ENCODE data around the gene CAPN14. TPM values are rescaled to one million over a fixed set of nuclear protein-coding genes. Genes with fewer than 3 reads are reported as not detected.

The CAPN14 gene
- total RNA-seq, 2 experiments from 2014 or later = 0.20 to 0.30 TPM

DNA sequence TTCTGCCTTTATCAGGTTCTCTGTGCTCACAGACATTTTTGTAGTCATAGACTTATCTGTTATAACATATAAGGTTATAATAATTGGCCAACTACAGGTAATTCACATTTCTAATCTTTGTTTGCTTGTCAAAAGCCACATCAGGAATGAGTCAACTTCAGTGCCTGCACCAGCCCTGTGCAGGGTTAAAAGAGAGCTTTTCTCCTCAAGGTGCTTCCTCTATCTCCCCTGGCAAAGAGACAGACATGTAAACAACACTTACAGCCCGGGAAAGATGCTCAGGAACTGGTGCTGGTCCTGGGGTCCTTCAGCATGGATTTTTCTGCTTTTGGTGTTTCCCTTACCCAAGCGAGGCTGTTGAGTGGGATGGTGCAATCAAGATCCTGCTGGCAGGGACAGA, 9.0 kb upstream of the CAPN14 start:
- intact Hi-C loops (cut with DNase I, micrococcal nuclease) = no loop called here
- no peaks in the 10 kb centered on the region for H3K36me3 Mint-ChIP-seq (ENCODE audit: low read depth)
- CTCF ChIA-PET = no interaction called here
- no peaks in the 10 kb centered on the region for H3K9me3 Mint-ChIP-seq
- H3K4me1 ChIP-seq (ENCODE audit: insufficient read depth, low read length) = no peaks in the 10 kb centered on the region
- H3K36me3 ChIP-seq (ENCODE audit: insufficient read depth, low read length) = no peaks in the 10 kb centered on the region
- TF ChIP-seq, protein P1, sequence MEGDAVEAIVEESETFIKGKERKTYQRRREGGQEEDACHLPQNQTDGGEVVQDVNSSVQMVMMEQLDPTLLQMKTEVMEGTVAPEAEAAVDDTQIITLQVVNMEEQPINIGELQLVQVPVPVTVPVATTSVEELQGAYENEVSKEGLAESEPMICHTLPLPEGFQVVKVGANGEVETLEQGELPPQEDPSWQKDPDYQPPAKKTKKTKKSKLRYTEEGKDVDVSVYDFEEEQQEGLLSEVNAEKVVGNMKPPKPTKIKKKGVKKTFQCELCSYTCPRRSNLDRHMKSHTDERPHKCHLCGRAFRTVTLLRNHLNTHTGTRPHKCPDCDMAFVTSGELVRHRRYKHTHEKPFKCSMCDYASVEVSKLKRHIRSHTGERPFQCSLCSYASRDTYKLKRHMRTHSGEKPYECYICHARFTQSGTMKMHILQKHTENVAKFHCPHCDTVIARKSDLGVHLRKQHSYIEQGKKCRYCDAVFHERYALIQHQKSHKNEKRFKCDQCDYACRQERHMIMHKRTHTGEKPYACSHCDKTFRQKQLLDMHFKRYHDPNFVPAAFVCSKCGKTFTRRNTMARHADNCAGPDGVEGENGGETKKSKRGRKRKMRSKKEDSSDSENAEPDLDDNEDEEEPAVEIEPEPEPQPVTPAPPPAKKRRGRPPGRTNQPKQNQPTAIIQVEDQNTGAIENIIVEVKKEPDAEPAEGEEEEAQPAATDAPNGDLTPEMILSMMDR (IDR thresholded peaks at IDR 0.05) = no peak
- DNase-seq (no peak), ATAC-seq (ENCODE audit: poor library complexity) (no peak)
- H3K4me1 Mint-ChIP-seq (ENCODE audit: low read depth) = no peaks in the 10 kb centered on the region
- no peaks in the 10 kb centered on the region for H3K27me3 ChIP-seq (ENCODE audit: control insufficient read depth in 1 of 2, insufficient read depth in 2 of 2, low read length in 2 of 2)
- H3K9me3 ChIP-seq (ENCODE audit: control insufficient read depth in 1 of 2, insufficient read depth in 1 of 2, low read length in 2 of 2) = no peaks in the 10 kb centered on the region
- no peak overlapping the region for H3K27ac ChIP-seq (ENCODE audit: low read depth in 1 of 2, low read length in 2 of 2)
- H3K27me3 Mint-ChIP-seq = peaks cover 36% of the 10 kb centered on the region
- no peak overlapping the region for H3K4me3 ChIP-seq (ENCODE audit: low read length)
- POLR2A ChIA-PET = no interaction called here
- no peak overlapping the region for H3K4me3 Mint-ChIP-seq
- no peak overlapping the region for H3K27ac Mint-ChIP-seq

DNA sequence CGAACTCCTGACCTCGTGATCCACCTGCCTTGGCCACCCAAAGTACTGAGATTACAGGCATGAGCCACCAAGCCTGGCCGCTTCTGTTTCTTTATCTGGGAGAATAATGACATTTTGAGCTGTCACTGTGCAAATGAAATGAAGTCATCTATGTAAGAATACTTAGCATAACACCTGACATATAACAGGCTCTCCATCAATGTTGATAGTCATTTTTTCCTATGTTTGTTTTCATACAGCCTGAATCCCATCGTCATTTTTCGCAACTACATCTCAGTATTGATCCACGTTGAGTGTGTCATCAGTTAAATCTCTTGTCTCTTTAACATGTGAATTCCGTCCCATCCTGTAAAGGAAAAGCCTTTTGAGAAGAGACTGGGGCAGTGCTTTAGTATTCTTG, 6.4 kb upstream of the CAPN14 start:
- Histone ChIP-seq H3K27me3 (ENCODE audit: control insufficient read depth in 1 of 2, insufficient read depth in 2 of 2, low read length in 2 of 2) (no peaks in the 10 kb centered on the region), H3K36me3 (ENCODE audit: insufficient read depth, low read length) (no peaks in the 10 kb centered on the region), H3K4me3 (ENCODE audit: low read length) (no peak overlapping the region), H3K9me3 (ENCODE audit: control insufficient read depth in 1 of 2, insufficient read depth in 1 of 2, low read length in 2 of 2) (no peaks in the 10 kb centered on the region), H3K27ac (ENCODE audit: low read depth in 1 of 2, low read length in 2 of 2) (no peak overlapping the region), H3K4me1 (ENCODE audit: insufficient read depth, low read length) (no peaks in the 10 kb centered on the region)
- ATAC-seq (ENCODE audit: poor library complexity) = no peak
- ChIA-PET POLR2A (no interaction called here), CTCF (no interaction called here)
- H3K36me3 Mint-ChIP-seq (ENCODE audit: low read depth) = no peaks in the 10 kb centered on the region
- no peak for DNase-seq
- TF ChIP-seq, protein P1 (IDR thresholded peaks at IDR 0.05) = no peak
- peaks cover 27% of the 10 kb centered on the region for H3K27me3 Mint-ChIP-seq
- no peak overlapping the region for H3K4me3 Mint-ChIP-seq
- intact Hi-C loops (cut with DNase I, micrococcal nuclease) = no loop called here
- no peak overlapping the region for H3K27ac Mint-ChIP-seq
- H3K9me3 Mint-ChIP-seq = no peaks in the 10 kb centered on the region
- H3K4me1 Mint-ChIP-seq (ENCODE audit: low read depth) = no peaks in the 10 kb centered on the region

DNA sequence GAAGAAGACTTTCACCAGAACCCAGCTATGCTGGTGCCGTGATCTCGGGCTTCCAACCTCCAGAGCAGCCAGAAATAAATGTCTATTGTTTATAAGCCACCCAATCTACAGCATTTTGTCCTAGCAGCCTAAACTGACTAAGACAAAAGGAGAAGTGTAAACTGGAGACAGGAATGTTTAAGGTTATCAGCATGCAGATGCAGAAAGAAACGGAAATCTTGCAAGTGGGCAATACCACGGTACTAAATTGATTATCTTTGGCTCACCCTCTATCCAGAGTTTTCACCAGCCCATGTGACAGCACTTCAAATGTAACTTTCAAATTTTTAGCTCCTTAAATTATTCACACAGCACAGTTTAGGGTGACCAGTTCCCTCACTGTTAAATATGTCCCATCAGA, 5.7 kb upstream of the CAPN14 start:
- H3K4me1 ChIP-seq (ENCODE audit: insufficient read depth, low read length) = no peaks in the 10 kb centered on the region
- no peaks in the 10 kb centered on the region for H3K36me3 Mint-ChIP-seq (ENCODE audit: low read depth)
- no peak overlapping the region for H3K27ac ChIP-seq (ENCODE audit: low read depth in 1 of 2, low read length in 2 of 2)
- no peaks in the 10 kb centered on the region for H3K36me3 ChIP-seq (ENCODE audit: insufficient read depth, low read length)
- ChIA-PET CTCF (no interaction called here), POLR2A (no interaction called here)
- no peaks in the 10 kb centered on the region for H3K4me1 Mint-ChIP-seq (ENCODE audit: low read depth)
- H3K9me3 ChIP-seq (ENCODE audit: control insufficient read depth in 1 of 2, insufficient read depth in 1 of 2, low read length in 2 of 2) = no peaks in the 10 kb centered on the region
- intact Hi-C loops (cut with DNase I, micrococcal nuclease) = no loop called here
- H3K9me3 Mint-ChIP-seq = no peaks in the 10 kb centered on the region
- TF ChIP-seq, protein P1 (IDR thresholded peaks at IDR 0.05) = no peak
- ATAC-seq (ENCODE audit: poor library complexity) = no peak
- no peaks in the 10 kb centered on the region for H3K27me3 ChIP-seq (ENCODE audit: control insufficient read depth in 1 of 2, insufficient read depth in 2 of 2, low read length in 2 of 2)
- peaks cover 24% of the 10 kb centered on the region for H3K27me3 Mint-ChIP-seq
- no peak for DNase-seq
- no peak overlapping the region for H3K4me3 Mint-ChIP-seq
- H3K4me3 ChIP-seq (ENCODE audit: low read length) = no peak overlapping the region
- no peak overlapping the region for H3K27ac Mint-ChIP-seq
